Adipocyte (in vitro differentiated cells): ENCODE results near the gene LRRTM1.
A peak's percentile ranks its signal among the peaks of the same experiment; 100 is the strongest.

ENCODE experiments used
- DNase-seq: peaks from one replicate; pipeline ENCODE4 v3.0.0-alpha.2; 2015; ENCODE audit warnings: low read depth
- H3K27me3 ChIP-seq: replicated peaks from 2 replicates; pipeline ENCODE4 v1.7.0; 2013; ENCODE audit warnings: mild to moderate bottlenecking, low read length, moderate library complexity; ENCODE audit not compliant: control insufficient read depth, insufficient read depth
- H3K36me3 ChIP-seq: 2 replicates; pipeline ENCODE4 v1.7.0; 2013; ENCODE audit warnings: low read length, mild to moderate bottlenecking, moderate library complexity; ENCODE audit not compliant: control insufficient read depth, insufficient read depth, severe bottlenecking
- H3K4me1 ChIP-seq: 2 replicates; pipeline ENCODE4 v1.7.0; 2013; ENCODE audit warnings: mild to moderate bottlenecking, low read length, moderate library complexity; ENCODE audit not compliant: control insufficient read depth, insufficient read depth
- H3K4me3 ChIP-seq: 2 replicates; pipeline ENCODE4 v1.7.0; 2013; ENCODE audit warnings: mild to moderate bottlenecking, low read length, moderate library complexity
- H3K9ac ChIP-seq: 2 replicates; pipeline ENCODE4 v1.7.0; 2013; ENCODE audit warnings: mild to moderate bottlenecking, low read length, moderate library complexity
- H3K9me3 ChIP-seq: 2 replicates; pipeline ENCODE4 v1.7.0; 2013; ENCODE audit warnings: mild to moderate bottlenecking, low read length, moderate library complexity; ENCODE audit not compliant: control insufficient read depth

Gene LRRTM1

GRCh38 chr2:80300954-80301353 is 3.6 kb downstream of the LRRTM1 start:
- Histone ChIP-seq H3K27me3 (peaks cover 60% of the 10 kb centered on the region), H3K9me3 (no peaks in the 10 kb centered on the region), H3K4me3 (no peak overlapping the region), H3K9ac (no peak overlapping the region), H3K36me3 (no peaks in the 10 kb centered on the region), H3K4me1 (peaks cover 11% of the 10 kb centered on the region)
- DNase-seq, result no peak

GRCh38 chr2:80300346-80300745 is 4.2 kb downstream of the LRRTM1 start:
- peaks cover 11% of the 10 kb centered on the region for H3K4me1 ChIP-seq
- no peaks in the 10 kb centered on the region for H3K36me3 ChIP-seq
- H3K27me3 ChIP-seq, result peaks cover 54% of the 10 kb centered on the region
- no peak overlapping the region for H3K9ac ChIP-seq
- no peaks in the 10 kb centered on the region for H3K9me3 ChIP-seq
- DNase-seq, result no peak
- no peak overlapping the region for H3K4me3 ChIP-seq

- H3K4me1 ChIP-seq, result peaks cover 11% of the 10 kb centered on the region
- no peak overlapping the region for H3K4me3 ChIP-seq
- no peak for DNase-seq
- H3K9ac ChIP-seq, result no peak overlapping the region
- H3K9me3 ChIP-seq, result no peaks in the 10 kb centered on the region
- peaks cover 49% of the 10 kb centered on the region for H3K27me3 ChIP-seq
- H3K36me3 ChIP-seq, result no peaks in the 10 kb centered on the region
Measured at GRCh38 chr2:80299661-80300060, 4.9 kb downstream of the LRRTM1 start.

GRCh38 chr2:80298954-80299353 is 5.6 kb downstream of the LRRTM1 start:
- H3K4me1 ChIP-seq, result peaks cover 11% of the 10 kb centered on the region
- H3K27me3 ChIP-seq, result peaks cover 47% of the 10 kb centered on the region
- H3K9ac ChIP-seq, result no peak overlapping the region
- H3K36me3 ChIP-seq, result no peaks in the 10 kb centered on the region
- H3K4me3 ChIP-seq, result no peak overlapping the region
- no peaks in the 10 kb centered on the region for H3K9me3 ChIP-seq
- no peak for DNase-seq

- no peak for DNase-seq
- Histone ChIP-seq H3K36me3 (no peaks in the 10 kb centered on the region), H3K27me3 (peaks cover 9% of the 10 kb centered on the region), H3K9ac (no peak overlapping the region), H3K4me3 (no peak overlapping the region), H3K9me3 (no peaks in the 10 kb centered on the region), H3K4me1 (no peaks in the 10 kb centered on the region)
Measured at GRCh38 chr2:80293039-80293438, 11.5 kb downstream of the LRRTM1 start.

GRCh38 chr2:80292474-80292873 is 12.1 kb downstream of the LRRTM1 start:
- Histone ChIP-seq H3K4me3 (no peak overlapping the region), H3K9me3 (no peaks in the 10 kb centered on the region), H3K4me1 (no peaks in the 10 kb centered on the region), H3K9ac (no peak overlapping the region), H3K36me3 (no peaks in the 10 kb centered on the region), H3K27me3 (peaks cover 9% of the 10 kb centered on the region)
- no peak for DNase-seq

- Histone ChIP-seq H3K9ac (no peak overlapping the region), H3K27me3 (peaks cover 8% of the 10 kb centered on the region), H3K4me3 (no peak overlapping the region), H3K4me1 (no peaks in the 10 kb centered on the region), H3K9me3 (no peaks in the 10 kb centered on the region), H3K36me3 (no peaks in the 10 kb centered on the region)
- no peak for DNase-seq
Measured at GRCh38 chr2:80291656-80292055, 12.9 kb downstream of the LRRTM1 start.

- no peaks in the 10 kb centered on the region for H3K4me1 ChIP-seq
- no peak overlapping the region for H3K9ac ChIP-seq
- H3K36me3 ChIP-seq, result no peaks in the 10 kb centered on the region
- no peaks in the 10 kb centered on the region for H3K9me3 ChIP-seq
- H3K27me3 ChIP-seq, result peaks cover 19% of the 10 kb centered on the region
- no peak overlapping the region for H3K4me3 ChIP-seq
- peak; percentile 5 for DNase-seq
Measured at GRCh38 chr2:80288576-80288975, 16.0 kb downstream of the LRRTM1 start.

GRCh38 chr2:80281049-80281448 is 23.5 kb downstream of the LRRTM1 start:
- H3K4me1 ChIP-seq, result no peaks in the 10 kb centered on the region

GRCh38 chr2:80280598-80280997 is 24.0 kb downstream of the LRRTM1 start:
- H3K4me3 ChIP-seq, result no peak overlapping the region
- peaks cover 3% of the 10 kb centered on the region for H3K9me3 ChIP-seq
- no peaks in the 10 kb centered on the region for H3K4me1 ChIP-seq
- no peaks in the 10 kb centered on the region for H3K36me3 ChIP-seq
- H3K9ac ChIP-seq, result no peak overlapping the region
- no peak for DNase-seq
- peaks cover 10% of the 10 kb centered on the region for H3K27me3 ChIP-seq

More at GRCh38 chr2:80281049-80281448, 23.5 kb downstream of the LRRTM1 start:
- H3K4me3 ChIP-seq, result no peak overlapping the region
- H3K9me3 ChIP-seq, result peaks cover 3% of the 10 kb centered on the region
- no peak for DNase-seq
- no peaks in the 10 kb centered on the region for H3K36me3 ChIP-seq
- H3K27me3 ChIP-seq, result peaks cover 13% of the 10 kb centered on the region
- no peak overlapping the region for H3K9ac ChIP-seq

GRCh38 chr2:80269806-80270205 is 34.7 kb downstream of the LRRTM1 start:
- no peaks in the 10 kb centered on the region for H3K4me1 ChIP-seq
- no peaks in the 10 kb centered on the region for H3K9me3 ChIP-seq
- H3K9ac ChIP-seq, result no peak overlapping the region
- no peak overlapping the region for H3K4me3 ChIP-seq
- H3K27me3 ChIP-seq, result peaks cover 12% of the 10 kb centered on the region
- DNase-seq, result no peak
- H3K36me3 ChIP-seq, result no peaks in the 10 kb centered on the region

GRCh38 chr2:80266231-80266630 is 38.3 kb downstream of the LRRTM1 start:
- Histone ChIP-seq H3K27me3 (peaks cover 12% of the 10 kb centered on the region), H3K4me1 (no peaks in the 10 kb centered on the region), H3K9me3 (no peaks in the 10 kb centered on the region), H3K36me3 (no peaks in the 10 kb centered on the region), H3K4me3 (no peak overlapping the region), H3K9ac (no peak overlapping the region)
- no peak for DNase-seq
